ENCODE results near the gene PRRC1. TPM values are rescaled to one million over a fixed set of nuclear protein-coding genes. Genes with fewer than 3 reads are reported as not detected.

The PRRC1 gene
- 84.0 and 105 TPM in 2 replicates for total RNA-seq
- polyA plus RNA-seq: 38.7 and 53.9 TPM in 2 replicates

DNA sequence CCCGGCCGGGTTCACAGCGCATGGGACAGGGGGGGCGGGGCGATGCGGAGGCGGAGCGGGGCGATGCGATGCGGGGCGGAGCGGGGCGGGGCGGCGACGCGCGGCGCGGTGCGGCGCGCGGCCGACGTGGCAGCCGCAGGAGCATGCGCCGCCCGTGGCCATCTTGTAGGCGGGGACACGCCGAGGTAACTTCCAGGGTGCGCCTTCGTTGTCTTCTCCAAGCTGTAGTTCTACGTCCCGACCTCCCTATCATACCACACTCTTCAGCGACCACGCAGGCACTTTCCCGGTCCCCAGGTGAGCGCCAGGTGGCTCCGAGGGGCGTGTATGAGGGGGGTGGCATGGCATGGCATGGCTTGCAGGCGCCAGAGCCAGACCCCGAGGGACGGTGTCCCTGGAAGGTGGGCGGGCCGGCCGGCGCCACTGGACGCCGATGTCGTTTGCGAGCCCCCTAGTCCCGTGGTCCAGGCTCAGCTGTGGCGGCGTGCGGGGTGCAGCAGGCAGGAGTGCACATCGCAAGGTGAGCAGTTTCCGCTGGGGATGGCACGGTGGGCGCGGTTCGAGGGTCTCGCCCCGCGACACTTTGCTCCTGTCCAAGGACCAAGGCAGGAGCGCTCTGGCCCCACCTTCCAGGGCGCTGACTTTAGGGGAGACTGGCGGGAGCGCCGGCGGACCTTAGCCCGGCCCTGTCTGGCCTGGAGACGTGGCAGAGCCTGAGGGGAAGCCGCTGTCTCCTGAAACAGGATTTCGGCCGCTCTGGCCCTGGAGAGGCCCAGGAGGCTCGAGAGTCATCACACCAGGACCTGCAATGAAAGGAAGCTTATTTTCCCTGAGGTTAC lies at the start of gene PRRC1:
PRRC1 (plus strand) TSS at position 161 of the 839 bp plus-strand sequence. CDS start 5,840 bp downstream, outside the sequence.
- peak within 1 kb of the TSS; percentile 99 for H3K27ac ChIP-seq
- H3K4me1 ChIP-seq (ENCODE audit: insufficient read depth): peaks cover 23% of the 10 kb centered on the region
- peak; percentile 94 for DNase-seq (ENCODE audit: low spot score)
- H3K79me2 ChIP-seq: peaks cover 49% of the 10 kb centered on the region
- TF ChIP-seq EZH2 (IDR thresholded peaks at IDR 0.05; ENCODE audit: borderline replicate concordance) (no peak), EZH2phosphoT487 (IDR thresholded peaks at IDR 0.05; ENCODE audit: low read depth, severe bottlenecking, unreplicated experiment) (no peak)
- TF ChIP-seq, protein P1, sequence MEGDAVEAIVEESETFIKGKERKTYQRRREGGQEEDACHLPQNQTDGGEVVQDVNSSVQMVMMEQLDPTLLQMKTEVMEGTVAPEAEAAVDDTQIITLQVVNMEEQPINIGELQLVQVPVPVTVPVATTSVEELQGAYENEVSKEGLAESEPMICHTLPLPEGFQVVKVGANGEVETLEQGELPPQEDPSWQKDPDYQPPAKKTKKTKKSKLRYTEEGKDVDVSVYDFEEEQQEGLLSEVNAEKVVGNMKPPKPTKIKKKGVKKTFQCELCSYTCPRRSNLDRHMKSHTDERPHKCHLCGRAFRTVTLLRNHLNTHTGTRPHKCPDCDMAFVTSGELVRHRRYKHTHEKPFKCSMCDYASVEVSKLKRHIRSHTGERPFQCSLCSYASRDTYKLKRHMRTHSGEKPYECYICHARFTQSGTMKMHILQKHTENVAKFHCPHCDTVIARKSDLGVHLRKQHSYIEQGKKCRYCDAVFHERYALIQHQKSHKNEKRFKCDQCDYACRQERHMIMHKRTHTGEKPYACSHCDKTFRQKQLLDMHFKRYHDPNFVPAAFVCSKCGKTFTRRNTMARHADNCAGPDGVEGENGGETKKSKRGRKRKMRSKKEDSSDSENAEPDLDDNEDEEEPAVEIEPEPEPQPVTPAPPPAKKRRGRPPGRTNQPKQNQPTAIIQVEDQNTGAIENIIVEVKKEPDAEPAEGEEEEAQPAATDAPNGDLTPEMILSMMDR (IDR thresholded peaks at IDR 0.05; ENCODE audit: poor library complexity): no peak
- no peaks in the 10 kb centered on the region for H3K9me3 ChIP-seq (ENCODE audit: low read depth)
- 2% methylated on average over 61 of the region's 80 CpGs for WGBS (ENCODE audit: low lambda C conversion rate, missing lambda C conversion rate)
- no peaks in the 10 kb centered on the region for H3K27me3 ChIP-seq
- no peaks in the 10 kb centered on the region for H3K36me3 ChIP-seq (replicated peaks; ENCODE audit: insufficient read depth, low read depth)
- H2AFZ ChIP-seq: peak within 1 kb of the TSS; percentile 100
- no peaks in the 10 kb centered on the region for H3K9me2 ChIP-seq (replicated peaks; ENCODE audit: insufficient read depth)
- peak within 1 kb of the TSS; percentile 98 for H3K4me3 ChIP-seq
- peaks cover 44% of the 10 kb centered on the region for H4K20me1 ChIP-seq (ENCODE audit: insufficient read depth, poor library complexity, severe bottlenecking)
- peak within 1 kb of the TSS; percentile 85 for H3K4me2 ChIP-seq

DNA sequence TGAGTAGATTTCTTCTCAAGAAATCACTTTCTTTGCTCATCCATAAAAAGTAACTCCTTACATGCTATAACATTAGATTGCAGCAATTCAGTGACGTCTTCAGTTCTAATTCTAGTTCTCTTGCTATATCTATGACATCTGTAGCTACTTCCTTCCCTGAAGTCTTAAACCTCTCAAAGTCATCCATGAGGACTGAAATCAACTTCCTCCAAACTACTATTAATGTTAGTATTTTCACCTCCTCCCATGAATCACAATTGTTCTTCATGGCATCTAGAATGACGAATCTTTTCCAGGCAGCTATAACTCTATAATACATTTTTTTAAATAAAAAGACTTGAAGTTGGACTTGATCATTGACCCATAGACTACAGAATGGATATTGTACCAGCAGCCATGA lies 46.2 kb upstream of the PRRC1 start:
- no peaks in the 10 kb centered on the region for H3K9me3 ChIP-seq (ENCODE audit: low read depth)
- H3K36me3 ChIP-seq (replicated peaks; ENCODE audit: insufficient read depth, low read depth): no peaks in the 10 kb centered on the region
- no peaks in the 10 kb centered on the region for H3K9me2 ChIP-seq (replicated peaks; ENCODE audit: insufficient read depth)
- no peak overlapping the region for H3K4me3 ChIP-seq
- no peak overlapping the region for H3K27ac ChIP-seq
- H3K4me1 ChIP-seq (ENCODE audit: insufficient read depth): no peaks in the 10 kb centered on the region
- H3K4me2 ChIP-seq: no peak overlapping the region
- H3K79me2 ChIP-seq: no peaks in the 10 kb centered on the region
- H3K27me3 ChIP-seq: no peaks in the 10 kb centered on the region
- no peak for TF ChIP-seq EZH2 (IDR thresholded peaks at IDR 0.05; ENCODE audit: borderline replicate concordance)
- no peak for TF ChIP-seq EZH2phosphoT487 (IDR thresholded peaks at IDR 0.05; ENCODE audit: low read depth, severe bottlenecking, unreplicated experiment)
- TF ChIP-seq, protein P1 (IDR thresholded peaks at IDR 0.05; ENCODE audit: poor library complexity): no peak
- WGBS (ENCODE audit: low lambda C conversion rate, missing lambda C conversion rate): 97% methylated on average over 2 of the region's 2 CpGs
- no peak for DNase-seq (ENCODE audit: low spot score)
- H4K20me1 ChIP-seq (ENCODE audit: insufficient read depth, poor library complexity, severe bottlenecking): no peaks in the 10 kb centered on the region
- H2AFZ ChIP-seq: no peak overlapping the region

DNA sequence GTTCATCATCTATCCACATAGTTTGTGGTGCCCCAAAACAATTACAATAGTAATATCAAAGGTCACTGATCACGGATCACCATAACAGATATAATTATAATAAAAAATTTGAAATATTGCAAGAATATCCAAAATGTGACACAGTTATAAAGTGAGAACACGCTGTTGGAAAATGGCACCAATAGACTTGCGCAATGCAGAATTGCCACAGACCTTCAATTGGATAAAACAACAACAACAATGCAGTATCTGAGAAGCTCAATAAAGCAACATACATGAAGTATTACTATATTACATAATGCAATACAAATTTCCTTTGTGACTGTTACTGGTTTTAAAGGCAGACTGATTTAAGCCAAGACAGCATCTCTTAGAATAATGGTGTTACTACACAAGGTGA lies 44.7 kb upstream of the PRRC1 start:
- no peaks in the 10 kb centered on the region for H3K9me2 ChIP-seq (replicated peaks; ENCODE audit: insufficient read depth)
- no peaks in the 10 kb centered on the region for H3K4me1 ChIP-seq (ENCODE audit: insufficient read depth)
- H4K20me1 ChIP-seq (ENCODE audit: insufficient read depth, poor library complexity, severe bottlenecking): no peaks in the 10 kb centered on the region
- TF ChIP-seq EZH2phosphoT487 (IDR thresholded peaks at IDR 0.05; ENCODE audit: low read depth, severe bottlenecking, unreplicated experiment) (no peak), EZH2 (IDR thresholded peaks at IDR 0.05; ENCODE audit: borderline replicate concordance) (no peak)
- TF ChIP-seq, protein P1 (IDR thresholded peaks at IDR 0.05; ENCODE audit: poor library complexity): no peak
- no peak overlapping the region for H3K4me2 ChIP-seq
- no peaks in the 10 kb centered on the region for H3K27me3 ChIP-seq
- H3K4me3 ChIP-seq: no peak overlapping the region
- no peaks in the 10 kb centered on the region for H3K79me2 ChIP-seq
- DNase-seq (ENCODE audit: low spot score): no peak
- no peaks in the 10 kb centered on the region for H3K9me3 ChIP-seq (ENCODE audit: low read depth)
- H3K27ac ChIP-seq: no peak overlapping the region
- no peaks in the 10 kb centered on the region for H3K36me3 ChIP-seq (replicated peaks; ENCODE audit: insufficient read depth, low read depth)
- 94% methylated on average over 3 of the region's 3 CpGs for WGBS (ENCODE audit: low lambda C conversion rate, missing lambda C conversion rate)
- H2AFZ ChIP-seq: no peak overlapping the region

Measured in hepatocyte (in vitro differentiated cells).